HTERT RPE-1 (cell line): Measurements from ENCODE around the gene PRR35.

Source experiments
- in situ Hi-C: fragments of 300-500 bp; cut with MboI; formaldehyde crosslinking; loops from 4 replicates; pipeline ENCODE4 v1.14.3; 2020; ENCODE audit warnings: low sequenced_read_pairs

The PRR35 gene

GRCh38 chr16:561957-562938 lies 2.1 kb downstream of the PRR35 start:
- in situ Hi-C loops, result no loop called here

GRCh38 chr16:563072-563644 lies 3.0 kb downstream of the PRR35 start:
- in situ Hi-C loops, result no loop called here

GRCh38 chr16:564690-565418 lies 4.7 kb downstream of the PRR35 start:
- in situ Hi-C loops, result no loop called here

GRCh38 chr16:565419-566330 lies 5.5 kb downstream of the PRR35 start:
- in situ Hi-C loops, result no loop called here

- in situ Hi-C loops, result no loop called here
Observed at GRCh38 chr16:566475-567372, 6.5 kb downstream of the PRR35 start, which contains the start of gene NHLRC4. NHLRC4 (plus strand) TSS chr16:567005; CDS start chr16:568048, 1,043 bp downstream.

- in situ Hi-C loops, result no loop called here
Observed at GRCh38 chr16:567373-568256, 7.4 kb downstream of the PRR35 start.

- in situ Hi-C loops, result no loop called here
Observed at GRCh38 chr16:568401-569258, 8.4 kb downstream of the PRR35 start.

- in situ Hi-C loops, result no loop called here
Observed at GRCh38 chr16:569445-570254, 9.5 kb downstream of the PRR35 start, which contains the start of gene PIGQ. PIGQ (plus strand) TSS chr16:569968; CDS start chr16:574075, 4,107 bp downstream.

- in situ Hi-C loops, result no loop called here
Observed at GRCh38 chr16:572865-573650, 12.9 kb downstream of the PRR35 start.

- in situ Hi-C loops, result no loop called here
Observed at GRCh38 chr16:574021-574760, 14.0 kb downstream of the PRR35 start.

- in situ Hi-C loops, result no loop called here
Observed at GRCh38 chr16:575354-576196, 15.4 kb downstream of the PRR35 start.

GRCh38 chr16:576197-576822 lies 16.1 kb downstream of the PRR35 start:
- in situ Hi-C loops, result no loop called here

GRCh38 chr16:576823-577201 lies 16.6 kb downstream of the PRR35 start:
- in situ Hi-C loops, result no loop called here

- in situ Hi-C loops, result no loop called here
Observed at GRCh38 chr16:577796-578195, 17.6 kb downstream of the PRR35 start.
